Uterus (tissue), 2 donors: ENCODE data around the gene PRKD3.

Experiments
- POLR2A ChIP-seq, 2 donors: fragments of 450-650 bp; IDR thresholded peaks; one replicate each; pipeline ENCODE4 v1.6.1; 2016; ENCODE audit warnings: antibody characterized with exemption in 2 of 2, mild to moderate bottlenecking in 1 of 2, moderate library complexity in 1 of 2
- TF ChIP-seq, protein P1 (sequence below), 4 experiments: fragments of 200-600 bp in 2 of 4; fragments of 450-650 bp in 2 of 4; sonication (generic) in 2 of 4; IDR thresholded peaks; one replicate each; pipeline ENCODE4 v1.5.1; 2016 to 2019; ENCODE audit warnings: antibody characterized with exemption in 4 of 4, mild to moderate bottlenecking in 2 of 4, moderate library complexity in 1 of 4

DNA sequence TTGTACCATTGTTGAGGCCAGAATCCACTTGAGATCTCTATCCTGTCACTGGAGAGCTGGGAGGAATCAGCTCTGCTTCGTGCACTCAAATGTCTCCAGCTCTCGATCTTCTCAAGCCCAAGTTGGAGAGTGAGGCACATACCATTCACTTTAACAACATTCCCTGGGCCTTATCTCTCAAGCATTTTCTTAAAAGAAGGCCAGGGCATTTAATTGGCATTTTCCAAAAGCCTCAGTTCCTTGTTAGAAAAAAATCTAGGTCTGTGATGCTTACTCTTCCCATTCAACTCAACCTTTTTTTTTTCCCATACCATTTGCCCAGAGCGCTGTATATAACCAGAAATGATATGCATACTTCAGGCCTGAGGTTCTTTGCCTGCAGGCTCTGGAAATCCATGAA is 29.9 kb upstream of the PRKD3 start:
- TF ChIP-seq, protein P1, sequence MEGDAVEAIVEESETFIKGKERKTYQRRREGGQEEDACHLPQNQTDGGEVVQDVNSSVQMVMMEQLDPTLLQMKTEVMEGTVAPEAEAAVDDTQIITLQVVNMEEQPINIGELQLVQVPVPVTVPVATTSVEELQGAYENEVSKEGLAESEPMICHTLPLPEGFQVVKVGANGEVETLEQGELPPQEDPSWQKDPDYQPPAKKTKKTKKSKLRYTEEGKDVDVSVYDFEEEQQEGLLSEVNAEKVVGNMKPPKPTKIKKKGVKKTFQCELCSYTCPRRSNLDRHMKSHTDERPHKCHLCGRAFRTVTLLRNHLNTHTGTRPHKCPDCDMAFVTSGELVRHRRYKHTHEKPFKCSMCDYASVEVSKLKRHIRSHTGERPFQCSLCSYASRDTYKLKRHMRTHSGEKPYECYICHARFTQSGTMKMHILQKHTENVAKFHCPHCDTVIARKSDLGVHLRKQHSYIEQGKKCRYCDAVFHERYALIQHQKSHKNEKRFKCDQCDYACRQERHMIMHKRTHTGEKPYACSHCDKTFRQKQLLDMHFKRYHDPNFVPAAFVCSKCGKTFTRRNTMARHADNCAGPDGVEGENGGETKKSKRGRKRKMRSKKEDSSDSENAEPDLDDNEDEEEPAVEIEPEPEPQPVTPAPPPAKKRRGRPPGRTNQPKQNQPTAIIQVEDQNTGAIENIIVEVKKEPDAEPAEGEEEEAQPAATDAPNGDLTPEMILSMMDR (IDR thresholded peaks at IDR 0.05), result no peak
- TF ChIP-seq POLR2A (IDR thresholded peaks at IDR 0.05), result no peak
